MCF 10A (cell line): ENCODE results near the gene FOXP4. TPM values are rescaled to one million over a fixed set of nuclear protein-coding genes. Genes with fewer than 3 reads are reported as not detected.
A peak's percentile ranks its signal among the peaks of the same experiment; 100 is the strongest.

Experiments
- Bru-seq: library from RNA; stranded (reverse); fragments of 400-500 nt; gene quantifications from one replicate; lab custom pipeline; 2021; lab: Mats Ljungman, UMichigan
- BruChase-seq, 2 experiments: library from RNA; stranded (reverse); fragments of 400-500 nt; gene quantifications; one replicate each; lab custom pipeline; 2021; lab: Mats Ljungman, UMichigan
- BruUV-seq: library from RNA; stranded (reverse); fragments of 400-500 nt; replicated peaks from 2 replicates; lab custom pipeline; 2021; lab: Mats Ljungman, UMichigan
- CTCF ChIA-PET: fragments of 300-600 bp; sonication (Branson Sonifier 250); formaldehyde crosslinking; extraction: SDS; loops from one replicate; lab custom pipeline; 2021; ENCODE audit warnings: antibody characterized with exemption, inconsistent platforms; lab: Yijun Ruan, JAX
- POLR2A ChIA-PET: fragments of 300-600, 350-650 bp; sonication (Branson Sonifier 250); formaldehyde crosslinking; extraction: SDS; loops from one replicate; lab custom pipeline; 2020; ENCODE audit warnings: antibody characterized with exemption, inconsistent platforms; lab: Yijun Ruan, JAX
- DNase-seq: peaks from one replicate; pipeline ENCODE4 v3.0.0-alpha.2; 2018; ENCODE audit not compliant: unreplicated experiment
- H3K27ac Mint-ChIP-seq: one replicate; pipeline ENCODE4 v1.8.0; 2022; ENCODE audit warnings: mild to moderate bottlenecking, low read depth, mixed read lengths; ENCODE audit not compliant: unreplicated experiment
- H3K27me3 Mint-ChIP-seq: one replicate; pipeline ENCODE4 v1.8.0; 2022; ENCODE audit warnings: mixed read lengths; ENCODE audit not compliant: insufficient read depth, unreplicated experiment
- H3K36me3 Mint-ChIP-seq: one replicate; pipeline ENCODE4 v1.8.0; 2022; ENCODE audit warnings: mild to moderate bottlenecking, moderate library complexity, mixed read lengths; ENCODE audit not compliant: insufficient read depth, unreplicated experiment
- H3K4me1 Mint-ChIP-seq: one replicate; pipeline ENCODE4 v1.8.0; 2022; ENCODE audit warnings: mixed read lengths; ENCODE audit not compliant: insufficient read depth, unreplicated experiment
- H3K4me3 Mint-ChIP-seq: one replicate; pipeline ENCODE4 v1.8.0; 2022; ENCODE audit warnings: mild to moderate bottlenecking, moderate library complexity, mixed read lengths; ENCODE audit not compliant: unreplicated experiment
- H3K9me3 Mint-ChIP-seq: one replicate; pipeline ENCODE4 v1.8.0; 2022; ENCODE audit warnings: mixed read lengths; ENCODE audit not compliant: unreplicated experiment
- CTCF ChIP-seq: fragments of 200-600 bp; IDR thresholded peaks from one replicate; pipeline ENCODE4 v1.8.0; 2022; ENCODE audit warnings: antibody characterized with exemption, mild to moderate bottlenecking; ENCODE audit not compliant: unreplicated experiment
- intact Hi-C: fragments of 100-400 bp; cut with micrococcal nuclease; formaldehyde crosslinking; loops from 2 replicates; pipeline ENCODE4 v1.14.1; 2022
- long read RNA-seq: library from polyadenylated mRNA; stranded (forward); transcript quantifications from one replicate; pipeline ENCODE4 v2.0.0, GENCODE V29; 2022
- total RNA-seq: library from RNA; stranded (reverse); gene quantifications from 2 replicates; pipeline ENCODE4 v1.2.3, GENCODE V29; 2022

The FOXP4 gene
- total RNA-seq (16.5 and 18.4 TPM in 2 replicates), Bru-seq, nascent RNA (percentile 54 among the genes with signal in this experiment), BruChase-seq, experiment 1, labeled RNA remaining after a 6-hour chase (percentile 52 among the genes with signal in this experiment), BruChase-seq, experiment 2, labeled RNA remaining after a 2-hour chase (percentile 53 among the genes with signal in this experiment)
- long read RNA-seq, full-length matches to known transcripts, result 11 of 29 reads
- long read RNA-seq, partial matches to known transcripts, result 12 of 29 reads
- long read RNA-seq, other reads (novel, unspliced or antisense), result 6 of 29 reads

- TSS peak; percentile 47 for BruUV-seq
- Mint-ChIP-seq H3K36me3 (no peaks in the 10 kb centered on the region), H3K4me1 (peaks cover 9% of the 10 kb centered on the region), H3K9me3 (no peaks in the 10 kb centered on the region), H3K27me3 (no peaks in the 10 kb centered on the region), H3K4me3 (peak within 1 kb of the TSS; percentile 98), H3K27ac (peak within 1 kb of the TSS; percentile 70)
- no peak for TF ChIP-seq CTCF
- peak; percentile 94 for DNase-seq
- intact Hi-C loops, result loop anchor here (2.0 to 5.0 kb wide), 2 partner anchors 46 to 121 kb away; no protein-coding TSS in a partner anchor
- ChIA-PET POLR2A (no interaction called here), CTCF (interaction anchor here (0.9 kb wide), 1 partner anchor 10 kb away, joined by 3 read pairs; no protein-coding TSS in a partner anchor)
Observed at GRCh38 chr6:41545703-41546474, at the start of gene FOXP4. FOXP4 (plus strand) TSS chr6:41546381; CDS start chr6:41565761, 19,380 bp downstream.

- TF ChIP-seq CTCF, result no peak
- no peak for DNase-seq
- H3K36me3 Mint-ChIP-seq, result no peaks in the 10 kb centered on the region
- CTCF ChIA-PET, result interaction anchor here (1.5 kb wide), 1 partner anchor 129 kb away, joined by 3 read pairs; no protein-coding TSS in a partner anchor
- POLR2A ChIA-PET, result interaction anchor here (0.6 kb wide), 1 partner anchor 67 kb away, joined by 3 read pairs; no protein-coding TSS in a partner anchor
- H3K27me3 Mint-ChIP-seq, result peaks cover 36% of the 10 kb centered on the region
- H3K27ac Mint-ChIP-seq, result no peak overlapping the region
- H3K9me3 Mint-ChIP-seq, result no peaks in the 10 kb centered on the region
- no peaks in the 10 kb centered on the region for H3K4me1 Mint-ChIP-seq
- H3K4me3 Mint-ChIP-seq, result no peak overlapping the region
- intact Hi-C loops, result no loop called here
- BruUV-seq, result no TSS peak
Observed at GRCh38 chr6:41497573-41497972, 48.6 kb upstream of the FOXP4 start.

GRCh38 chr6:41497994-41498393 is 48.2 kb upstream of the FOXP4 start:
- POLR2A ChIA-PET, result interaction anchor here (0.6 kb wide), 1 partner anchor 66 kb away, joined by 3 read pairs; no protein-coding TSS in a partner anchor
- TF ChIP-seq CTCF, result no peak
- no peak overlapping the region for H3K4me3 Mint-ChIP-seq
- no TSS peak for BruUV-seq
- peaks cover 36% of the 10 kb centered on the region for H3K27me3 Mint-ChIP-seq
- H3K9me3 Mint-ChIP-seq, result no peaks in the 10 kb centered on the region
- H3K36me3 Mint-ChIP-seq, result no peaks in the 10 kb centered on the region
- intact Hi-C loops, result no loop called here
- CTCF ChIA-PET, result interaction anchor here (1.5 kb wide), 1 partner anchor 130 kb away, joined by 3 read pairs; no protein-coding TSS in a partner anchor
- H3K4me1 Mint-ChIP-seq, result no peaks in the 10 kb centered on the region
- no peak overlapping the region for H3K27ac Mint-ChIP-seq
- peak; percentile 17 for DNase-seq
